ENCODE results near the gene USP28.
"Not testable (repeated sequence)": the region's sequence is repeated elsewhere in the genome, so short reads cannot be mapped to it uniquely, and the experiment has no call there.

GRCh38 chr11:113763040-113763439, 112.3 kb downstream of the USP28 start:
- TF ChIP-seq, protein P1, sequence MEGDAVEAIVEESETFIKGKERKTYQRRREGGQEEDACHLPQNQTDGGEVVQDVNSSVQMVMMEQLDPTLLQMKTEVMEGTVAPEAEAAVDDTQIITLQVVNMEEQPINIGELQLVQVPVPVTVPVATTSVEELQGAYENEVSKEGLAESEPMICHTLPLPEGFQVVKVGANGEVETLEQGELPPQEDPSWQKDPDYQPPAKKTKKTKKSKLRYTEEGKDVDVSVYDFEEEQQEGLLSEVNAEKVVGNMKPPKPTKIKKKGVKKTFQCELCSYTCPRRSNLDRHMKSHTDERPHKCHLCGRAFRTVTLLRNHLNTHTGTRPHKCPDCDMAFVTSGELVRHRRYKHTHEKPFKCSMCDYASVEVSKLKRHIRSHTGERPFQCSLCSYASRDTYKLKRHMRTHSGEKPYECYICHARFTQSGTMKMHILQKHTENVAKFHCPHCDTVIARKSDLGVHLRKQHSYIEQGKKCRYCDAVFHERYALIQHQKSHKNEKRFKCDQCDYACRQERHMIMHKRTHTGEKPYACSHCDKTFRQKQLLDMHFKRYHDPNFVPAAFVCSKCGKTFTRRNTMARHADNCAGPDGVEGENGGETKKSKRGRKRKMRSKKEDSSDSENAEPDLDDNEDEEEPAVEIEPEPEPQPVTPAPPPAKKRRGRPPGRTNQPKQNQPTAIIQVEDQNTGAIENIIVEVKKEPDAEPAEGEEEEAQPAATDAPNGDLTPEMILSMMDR (IDR thresholded peaks at IDR 0.05): not testable (repeated sequence)
- TF ChIP-seq POLR2A (IDR thresholded peaks at IDR 0.05): not testable (repeated sequence)

All from body of pancreas (tissue), 4 donors.